K562 (cell line): ENCODE data around the gene POLR2B. TPM values are rescaled to one million over a fixed set of nuclear protein-coding genes. Genes with fewer than 3 reads are reported as not detected.
A peak's percentile ranks its signal among the peaks of the same experiment; 100 is the strongest.

Experiments
- ARID3A ChIP-seq: IDR thresholded peaks from 2 replicates; pipeline ENCODE4 v1.6.1; 2012; ENCODE audit warnings: low read depth, low read length, improper control_type of control experiment, borderline replicate concordance
- CREB3 ChIP-seq: fragments of 450-650 bp; conservative IDR thresholded peaks from 2 replicates; pipeline ENCODE4 v1.6.1; 2016; ENCODE audit warnings: missing genetic modification characterization, low read depth, mild to moderate bottlenecking, missing compliant biosample characterization, moderate library complexity
- E4F1 ChIP-seq: fragments of 250-450 bp; sonication (Bioruptor Pico); IDR thresholded peaks from 2 replicates; pipeline ENCODE4 v1.5.0; 2021; ENCODE audit warnings: mild to moderate bottlenecking, borderline replicate concordance
- EHMT2 ChIP-seq: fragments of 450-650 bp; IDR thresholded peaks from 2 replicates; pipeline ENCODE4 v1.6.1; 2018; ENCODE audit warnings: antibody characterized with exemption
- ESRRB ChIP-seq: fragments of 250-450 bp; sonication (Bioruptor Pico); IDR thresholded peaks from 2 replicates; pipeline ENCODE4 v1.5.0; 2020; ENCODE audit warnings: mild to moderate bottlenecking, moderate library complexity, borderline replicate concordance
- MAX ChIP-seq: sonication (generic); formaldehyde crosslinking; IDR thresholded peaks from 2 replicates; pipeline ENCODE4 v1.9.0; 2022; ENCODE audit warnings: mild to moderate bottlenecking, missing genetic modification reagents
- MTA3 ChIP-seq: fragments of 450-650 bp; formaldehyde crosslinking; IDR thresholded peaks from 2 replicates; pipeline ENCODE4 v1.6.1; 2017; ENCODE audit warnings: mild to moderate bottlenecking, borderline replicate concordance
- MTF1 ChIP-seq: fragments of 250-450 bp; sonication (Bioruptor Pico); IDR thresholded peaks from 2 replicates; pipeline ENCODE4 v1.9.0; 2021; ENCODE audit warnings: moderate library complexity, mild to moderate bottlenecking, inconsistent platforms, borderline replicate concordance
- MYNN ChIP-seq, 2 experiments: sonication (generic); formaldehyde crosslinking in 1 of 2; IDR thresholded peaks; 2 replicates each; pipeline versions ENCODE4 v1.5.0 to v1.6.1; 2016 to 2020; ENCODE audit warnings: antibody characterized with exemption in 1 of 2, missing genetic modification reagents in 1 of 2
- NR2C1 ChIP-seq, 2 experiments: fragments of 450-650 bp; IDR thresholded peaks; 2 replicates each; pipeline ENCODE4 v1.6.1; 2017; ENCODE audit warnings: mild to moderate bottlenecking in 2 of 2, antibody characterized with exemption in 1 of 2, inconsistent platforms in 1 of 2, missing compliant biosample characterization in 1 of 2, missing genetic modification characterization in 1 of 2
- POLR2AphosphoS2 ChIP-seq: IDR thresholded peaks from 2 replicates; pipeline ENCODE4 v1.6.1; 2012; ENCODE audit warnings: low read length, improper control_type of control experiment
- PRMT5 ChIP-seq: sonication (generic); formaldehyde crosslinking; IDR thresholded peaks from 2 replicates; pipeline ENCODE4 v1.5.0; 2020; ENCODE audit warnings: missing genetic modification reagents
- RCOR1 ChIP-seq, 2 experiments: IDR thresholded peaks; 2 replicates each; pipeline ENCODE4 v1.6.1; 2012; ENCODE audit warnings: low read depth in 2 of 2, low read length in 2 of 2, borderline replicate concordance in 1 of 2, improper control_type of control experiment in 1 of 2
- ZEB2 ChIP-seq: fragments of 450-650 bp; IDR thresholded peaks from 2 replicates; pipeline ENCODE4 v1.6.1; 2016
- ZNF133 ChIP-seq: fragments of 250-450 bp; sonication (Bioruptor Pico); IDR thresholded peaks from 2 replicates; pipeline ENCODE4 v1.4.0; 2020; ENCODE audit warnings: mild to moderate bottlenecking
- ZNF592 ChIP-seq: fragments of 450-650 bp; IDR thresholded peaks from 2 replicates; pipeline ENCODE4 v1.6.1; 2017; ENCODE audit warnings: antibody characterized with exemption, mild to moderate bottlenecking
- polyA plus RNA-seq, 8 experiments: library from polyadenylated mRNA; depleted of rRNA in 4 of 8; stranded (reverse) in 5 of 8; unstranded in 3 of 8; fragments of >200 nt; fragmentation: Nextera tagmentation in 2 of 8; fragmentation: Illumina TruSeq in 1 of 8; extraction: Ambion mirVana in 2 of 8; extraction: Trizol in 1 of 8; gene quantifications; 2 replicates each; pipeline versions ENCODE4 v1.2.1 to v1.2.3, GENCODE V29; 2011 to 2014; ENCODE audit warnings: inconsistent platforms in 1 of 8, missing spikeins in 1 of 8
- total RNA-seq, 7 experiments: library from RNA; depleted of rRNA in 6 of 7; stranded (reverse); fragments of >200 nt in 6 of 7; fragmentation: Illumina TruSeq in 2 of 7; extraction: Trizol in 2 of 7; gene quantifications; 2 replicates each; pipeline versions ENCODE4 v1.2.1 to v1.2.3, GENCODE V29; 2011 to 2021; ENCODE audit warnings: low replicate concordance in 1 of 7

The POLR2B gene
- total and polyA plus RNA-seq, 9 of the 15 experiments (the other 6 are each of a cell fraction or from before 2014, with no cell fraction given), result 60.9 to 208 (median 142) TPM

- TF ChIP-seq ZNF592, result 0 out of 2 replicates have a peak, but pooled peaks have one; percentile 25
- no peak for TF ChIP-seq ESRRB
- no peak for TF ChIP-seq NR2C1 (IDR thresholded peaks at IDR 0.05)
- TF ChIP-seq NR2C1 (tag; IDR thresholded peaks at IDR 0.05), result no peak
- no peak for TF ChIP-seq MYNN (IDR thresholded peaks at IDR 0.05)
- TF ChIP-seq MYNN (CRISPR knock-in tag; IDR thresholded peaks at IDR 0.05), result no peak
- no peak for TF ChIP-seq ARID3A
- peak in 1 of 2 experiments; percentile 45; a peak in 1 of 4 replicates for TF ChIP-seq RCOR1 (IDR thresholded peaks at IDR 0.05; ENCODE audit: borderline replicate concordance in 1 of 2, low read depth in 2 of 2, low read length in 2 of 2)
- no peak for TF ChIP-seq CREB3 (tag)
- no peak for TF ChIP-seq EHMT2
- no peak for TF ChIP-seq MTF1
- TF ChIP-seq PRMT5 (CRISPR knock-in tag), result no peak
- no peak for TF ChIP-seq MAX (CRISPR knock-in tag)
- peak; percentile 60; the same call in 1 of the 2 replicates for TF ChIP-seq ZEB2
- no peak for TF ChIP-seq ZNF133
- TF ChIP-seq MTA3, result no peak
- no peak for TF ChIP-seq E4F1 (CRISPR knock-in tag)
- TF ChIP-seq POLR2AphosphoS2, result no peak
These were observed 3.1 kb downstream of the POLR2B start (continued) for GRCh38 chr4:56981795-56982201.
